Effector memory CD8-positive, alpha-beta T cell (primary cell): Measurements from ENCODE around the gene SNX14.
"Not testable (repeated sequence)": the region's sequence is repeated elsewhere in the genome, so short reads cannot be mapped to it uniquely, and the experiment has no call there.

ENCODE experiments used
- ATAC-seq: fragments of 150-1000 bp; cut with Tn5 transposase; replicated peaks from 2 replicates; pipeline ENCODE4 v1.10.0; 2021; ENCODE audit warnings: mild to moderate bottlenecking, moderate library complexity
- DNase-seq, 3 experiments: peaks; one replicate each; pipeline ENCODE4 v3.0.0; 2021
- H3K27ac Mint-ChIP-seq, 2 donors: one replicate each; pipeline ENCODE4 v1.8.0; 2022; ENCODE audit warnings: mild to moderate bottlenecking in 2 of 2, mixed read lengths in 2 of 2, moderate library complexity in 2 of 2
- H3K27me3 Mint-ChIP-seq, 2 donors: one replicate each; pipeline ENCODE4 v1.8.0; 2022; ENCODE audit warnings: mixed read lengths in 2 of 2
- H3K36me3 Mint-ChIP-seq: one replicate; pipeline ENCODE4 v1.8.0; 2022; ENCODE audit warnings: mild to moderate bottlenecking, moderate library complexity, mixed read lengths; ENCODE audit not compliant: insufficient read depth
- H3K4me1 Mint-ChIP-seq, 2 donors: one replicate each; pipeline ENCODE4 v1.8.0; 2022; ENCODE audit warnings: low read depth in 2 of 2, mixed read lengths in 2 of 2
- H3K4me3 Mint-ChIP-seq, 2 donors: one replicate each; pipeline ENCODE4 v1.8.0; 2022; ENCODE audit warnings: mild to moderate bottlenecking in 2 of 2, mixed read lengths in 2 of 2, moderate library complexity in 2 of 2
- H3K9me3 Mint-ChIP-seq, 2 donors: one replicate each; pipeline ENCODE4 v1.8.0; 2022; ENCODE audit warnings: mixed read lengths in 2 of 2
- total RNA-seq, 9 experiments: gene quantifications; one replicate each; lab custom pipeline; 2026; lab: John Stamatoyannopoulos, UW

SNX14 gene, protein sequence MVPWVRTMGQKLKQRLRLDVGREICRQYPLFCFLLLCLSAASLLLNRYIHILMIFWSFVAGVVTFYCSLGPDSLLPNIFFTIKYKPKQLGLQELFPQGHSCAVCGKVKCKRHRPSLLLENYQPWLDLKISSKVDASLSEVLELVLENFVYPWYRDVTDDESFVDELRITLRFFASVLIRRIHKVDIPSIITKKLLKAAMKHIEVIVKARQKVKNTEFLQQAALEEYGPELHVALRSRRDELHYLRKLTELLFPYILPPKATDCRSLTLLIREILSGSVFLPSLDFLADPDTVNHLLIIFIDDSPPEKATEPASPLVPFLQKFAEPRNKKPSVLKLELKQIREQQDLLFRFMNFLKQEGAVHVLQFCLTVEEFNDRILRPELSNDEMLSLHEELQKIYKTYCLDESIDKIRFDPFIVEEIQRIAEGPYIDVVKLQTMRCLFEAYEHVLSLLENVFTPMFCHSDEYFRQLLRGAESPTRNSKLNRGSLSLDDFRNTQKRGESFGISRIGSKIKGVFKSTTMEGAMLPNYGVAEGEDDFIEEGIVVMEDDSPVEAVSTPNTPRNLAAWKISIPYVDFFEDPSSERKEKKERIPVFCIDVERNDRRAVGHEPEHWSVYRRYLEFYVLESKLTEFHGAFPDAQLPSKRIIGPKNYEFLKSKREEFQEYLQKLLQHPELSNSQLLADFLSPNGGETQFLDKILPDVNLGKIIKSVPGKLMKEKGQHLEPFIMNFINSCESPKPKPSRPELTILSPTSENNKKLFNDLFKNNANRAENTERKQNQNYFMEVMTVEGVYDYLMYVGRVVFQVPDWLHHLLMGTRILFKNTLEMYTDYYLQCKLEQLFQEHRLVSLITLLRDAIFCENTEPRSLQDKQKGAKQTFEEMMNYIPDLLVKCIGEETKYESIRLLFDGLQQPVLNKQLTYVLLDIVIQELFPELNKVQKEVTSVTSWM
- 18.9 to 122 (median 38.9) reads per million in 9 experiments for total RNA-seq

GRCh38 chr6:85593438-85594196 lies at the start of gene SNX14:
TSS of gene SNX14 (minus strand) at chr6:85593858. CDS start at chr6:85593718, 140 bp downstream.
- Mint-ChIP-seq H3K9me3 (no peaks in the 10 kb centered on the region), H3K36me3 (peaks cover 36% of the 10 kb centered on the region), H3K27ac (peak within 1 kb of the TSS; percentile 95 to 96), H3K27me3 (no peaks in the 10 kb centered on the region), H3K4me1 (peaks cover 39 to 49% of the 10 kb centered on the region in 2 donors), H3K4me3 (peak within 1 kb of the TSS; percentile 93 to 98)
- DNase-seq, result peak; percentile 70 to 72 (median 70)
- peak; percentile 80 for ATAC-seq

GRCh38 chr6:85642774-85643536 lies 49.3 kb upstream of the SNX14 start, which contains the start of gene SYNCRIP:
TSS of gene SYNCRIP (minus strand) at chr6:85642886. CDS start at chr6:85641439, 1,447 bp downstream.
- peak; percentile 98 to 99 (median 98) for DNase-seq

GRCh38 chr6:85641897-85642773 lies 48.5 kb upstream of the SNX14 start:
- DNase-seq (peak; percentile 35 to 43 (median 42)), ATAC-seq (peak; percentile 7)
- H3K4me1 Mint-ChIP-seq, result peaks cover 47 to 48% of the 10 kb centered on the region in 2 donors
- peak overlapping the region; percentile 97 to 99 for H3K27ac Mint-ChIP-seq
- peaks cover 57% of the 10 kb centered on the region for H3K36me3 Mint-ChIP-seq
- H3K4me3 Mint-ChIP-seq, result peak overlapping the region; percentile 90 to 92
- H3K27me3 Mint-ChIP-seq, result no peaks in the 10 kb centered on the region
- no peaks in the 10 kb centered on the region for H3K9me3 Mint-ChIP-seq

More at GRCh38 chr6:85642774-85643536, 49.3 kb upstream of the SNX14 start, which contains the start of gene SYNCRIP:
- H3K27ac Mint-ChIP-seq, result peak within 1 kb of the TSS; percentile 97 to 99
- peak; percentile 78 for ATAC-seq
- H3K4me1 Mint-ChIP-seq, result peaks cover 39% of the 10 kb centered on the region in 2 donors
- H3K36me3 Mint-ChIP-seq, result peaks cover 49% of the 10 kb centered on the region
- peak within 1 kb of the TSS; percentile 90 to 92 for H3K4me3 Mint-ChIP-seq
- no peaks in the 10 kb centered on the region for H3K27me3 Mint-ChIP-seq
- no peaks in the 10 kb centered on the region for H3K9me3 Mint-ChIP-seq

GRCh38 chr6:85641522-85641896 lies 47.9 kb upstream of the SNX14 start:
- Mint-ChIP-seq H3K27me3 (no peaks in the 10 kb centered on the region), H3K4me1 (peaks cover 50% of the 10 kb centered on the region in 2 donors), H3K36me3 (peaks cover 64% of the 10 kb centered on the region), H3K9me3 (no peaks in the 10 kb centered on the region), H3K27ac (peak overlapping the region; percentile 97 to 99), H3K4me3 (peak overlapping the region; percentile 90 to 92)
- ATAC-seq (no peak), DNase-seq (peak in 1 of 3 experiments; percentile 4)

DNA sequence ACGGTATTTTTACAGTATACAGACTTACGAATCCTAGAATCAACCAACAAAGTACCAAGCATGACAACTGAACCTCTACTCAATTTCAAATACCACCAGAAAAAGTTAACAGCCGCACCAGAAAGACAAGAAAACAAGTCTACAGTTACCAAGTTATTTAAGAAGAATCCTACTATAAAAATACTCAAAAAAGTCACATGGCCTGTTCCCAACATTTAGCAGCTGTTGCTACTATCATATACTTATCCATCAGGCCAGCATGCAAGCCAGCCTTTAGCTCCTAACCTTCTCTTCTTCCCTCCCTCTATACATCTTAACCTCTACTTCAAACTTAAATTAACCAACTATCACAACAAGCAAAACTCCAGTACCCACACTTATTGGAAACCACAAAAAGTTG lies 47.2 kb upstream of the SNX14 start:
- H3K4me3 Mint-ChIP-seq, result peak overlapping the region; percentile 90 to 92
- DNase-seq (no peak), ATAC-seq (no peak)
- H3K36me3 Mint-ChIP-seq, result peaks cover 70% of the 10 kb centered on the region
- H3K9me3 Mint-ChIP-seq, result no peaks in the 10 kb centered on the region
- H3K27me3 Mint-ChIP-seq, result no peaks in the 10 kb centered on the region
- H3K4me1 Mint-ChIP-seq, result peaks cover 51 to 52% of the 10 kb centered on the region in 2 donors
- H3K27ac Mint-ChIP-seq, result peak overlapping the region; percentile 97 to 99

DNA sequence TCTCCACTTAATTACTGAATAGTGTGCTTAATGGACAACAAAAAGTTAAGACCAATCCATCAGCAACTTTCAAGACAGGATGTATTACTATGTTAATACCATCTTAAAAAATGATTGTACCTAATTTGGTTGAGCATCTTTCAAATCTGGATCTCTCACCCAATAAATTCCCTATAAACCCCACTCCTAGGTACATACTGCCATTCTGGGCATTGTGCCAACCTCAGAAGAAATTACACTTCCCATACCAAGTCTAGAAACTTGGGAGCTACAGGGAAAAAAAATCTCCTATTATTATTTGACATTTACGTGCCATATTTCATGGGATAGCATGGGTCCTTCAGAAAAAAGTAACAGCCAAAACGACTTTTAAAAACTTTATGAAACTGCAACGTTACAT lies 43.9 kb upstream of the SNX14 start:
- Mint-ChIP-seq H3K27me3 (no peaks in the 10 kb centered on the region), H3K9me3 (no peaks in the 10 kb centered on the region), H3K36me3 (peaks cover 85% of the 10 kb centered on the region), H3K4me1 (peaks cover 46 to 61% of the 10 kb centered on the region in 2 donors), H3K27ac (peak overlapping the region; percentile 24 to 60), H3K4me3 (peak overlapping the region in 1 of 2 donors; percentile 92)
- no peak for DNase-seq
- no peak for ATAC-seq

DNA sequence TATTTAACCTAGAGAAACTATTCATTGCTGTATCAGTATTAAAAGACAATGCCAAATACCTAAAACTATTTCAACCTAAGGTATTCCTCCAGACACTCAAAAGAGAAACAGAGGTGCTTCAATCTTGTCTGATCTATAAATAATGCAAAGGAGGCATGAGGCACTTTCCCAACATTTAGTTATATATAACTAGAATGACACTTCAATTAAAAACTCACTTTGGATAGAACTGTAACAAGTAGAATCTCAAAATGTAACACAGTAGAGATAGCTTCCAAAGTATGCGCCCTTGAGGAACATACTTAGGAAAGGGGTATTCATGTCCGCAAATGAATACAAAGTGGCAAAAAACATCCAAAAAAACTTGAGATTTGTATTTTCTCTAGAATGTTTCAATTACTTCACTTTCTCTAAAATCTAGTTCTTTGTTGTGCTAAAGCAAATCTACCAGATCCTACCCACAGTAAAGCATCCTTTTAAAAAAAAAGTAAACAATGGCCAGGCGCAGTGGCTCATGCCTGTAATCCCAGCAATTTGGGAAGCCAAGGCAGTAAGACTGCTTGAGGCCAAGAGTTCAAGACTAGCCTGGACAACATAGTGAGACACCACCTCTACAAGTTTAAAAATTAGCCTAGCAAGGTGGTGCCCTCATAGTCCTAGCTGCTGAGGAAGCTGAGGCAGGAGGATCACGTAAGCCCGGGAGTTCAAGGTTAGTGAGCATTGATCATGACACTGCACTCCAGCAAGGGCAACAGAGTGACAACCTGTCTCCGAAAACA lies 38.7 kb upstream of the SNX14 start:
- Mint-ChIP-seq H3K4me3 (no peak overlapping the region), H3K27ac (no peak overlapping the region), H3K27me3 (no peaks in the 10 kb centered on the region), H3K36me3 (peaks cover 92% of the 10 kb centered on the region), H3K9me3 (no peaks in the 10 kb centered on the region), H3K4me1 (peaks cover 24 to 47% of the 10 kb centered on the region in 2 donors)
- ATAC-seq (no peak), DNase-seq (no peak)

- H3K27me3 Mint-ChIP-seq, H3K4me3 Mint-ChIP-seq, H3K9me3 Mint-ChIP-seq, ATAC-seq, H3K27ac Mint-ChIP-seq, DNase-seq: not testable (repeated sequence)
- Mint-ChIP-seq H3K36me3 (peaks cover 92% of the 10 kb centered on the region), H3K4me1 (peaks cover 18 to 47% of the 10 kb centered on the region in 2 donors)
These were observed 37.5 kb upstream of the SNX14 start for GRCh38 chr6:85631117-85631516.

DNA sequence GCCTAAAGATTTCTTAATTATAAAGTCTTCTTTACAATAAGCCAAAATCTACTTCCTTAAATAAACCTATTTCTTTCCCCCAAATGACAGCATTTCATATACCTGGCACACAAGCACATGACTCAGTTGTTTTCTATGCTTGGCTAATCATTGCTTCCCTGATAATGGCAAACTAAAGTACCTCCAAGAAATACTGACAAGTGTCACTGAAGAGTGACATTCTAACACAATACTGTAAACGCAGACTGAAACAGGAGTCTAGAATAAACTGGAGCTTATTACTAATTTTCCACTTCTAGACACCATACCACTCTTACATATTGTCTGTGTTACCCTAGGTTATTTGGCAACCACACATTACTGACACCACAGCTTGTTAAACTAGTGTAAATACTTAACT lies 34.7 kb upstream of the SNX14 start:
- Mint-ChIP-seq H3K4me3 (no peak overlapping the region), H3K27ac (peak overlapping the region in 1 of 2 donors; percentile 13), H3K36me3 (peaks cover 89% of the 10 kb centered on the region), H3K9me3 (no peaks in the 10 kb centered on the region), H3K4me1 (peaks cover 24 to 61% of the 10 kb centered on the region in 2 donors), H3K27me3 (no peaks in the 10 kb centered on the region)
- DNase-seq, result no peak
- no peak for ATAC-seq

- ATAC-seq, result no peak
- H3K4me1 Mint-ChIP-seq, result peaks cover 14 to 22% of the 10 kb centered on the region in 2 donors
- DNase-seq, result no peak
- H3K36me3 Mint-ChIP-seq, result peaks cover 95% of the 10 kb centered on the region
- peak overlapping the region in 1 of 2 donors; percentile 30 for H3K27ac Mint-ChIP-seq
- no peaks in the 10 kb centered on the region for H3K27me3 Mint-ChIP-seq
- H3K4me3 Mint-ChIP-seq, result no peak overlapping the region
- no peaks in the 10 kb centered on the region for H3K9me3 Mint-ChIP-seq
These were observed 26.6 kb upstream of the SNX14 start for GRCh38 chr6:85620308-85620707.

- Mint-ChIP-seq H3K27me3 (no peaks in the 10 kb centered on the region), H3K9me3 (no peaks in the 10 kb centered on the region), H3K4me1 (peaks cover 8 to 10% of the 10 kb centered on the region in 2 donors), H3K4me3 (no peak overlapping the region), H3K27ac (peak overlapping the region in 1 of 2 donors; percentile 39), H3K36me3 (peaks cover 94% of the 10 kb centered on the region)
- DNase-seq, result no peak
- ATAC-seq, result no peak
These were observed 21.1 kb upstream of the SNX14 start for GRCh38 chr6:85614780-85615179.
